Sigmoid colon (tissue), 4 donors: Measurements from ENCODE around the gene FLT1.

ENCODE experiments used
- EP300 ChIP-seq, 4 donors: sonication (generic); formaldehyde crosslinking; IDR thresholded peaks; one replicate each; pipeline ENCODE4 v1.6.1; 2017; ENCODE audit warnings: antibody characterized with exemption in 4 of 4
- POLR2A ChIP-seq, 2 donors: fragments of 450-650 bp; IDR thresholded peaks; one replicate each; pipeline ENCODE4 v1.6.1; 2016; ENCODE audit warnings: antibody characterized with exemption in 2 of 2, mild to moderate bottlenecking in 2 of 2, moderate library complexity in 2 of 2
- TF ChIP-seq, protein P1 (sequence below), 4 experiments: fragments of 450-650 bp in 3 of 4; fragments of 200-600 bp in 1 of 4; IDR thresholded peaks; one replicate each; pipeline ENCODE4 v1.5.1; 2016 to 2019; ENCODE audit warnings: antibody characterized with exemption in 4 of 4, mild to moderate bottlenecking in 3 of 4, moderate library complexity in 2 of 4

DNA sequence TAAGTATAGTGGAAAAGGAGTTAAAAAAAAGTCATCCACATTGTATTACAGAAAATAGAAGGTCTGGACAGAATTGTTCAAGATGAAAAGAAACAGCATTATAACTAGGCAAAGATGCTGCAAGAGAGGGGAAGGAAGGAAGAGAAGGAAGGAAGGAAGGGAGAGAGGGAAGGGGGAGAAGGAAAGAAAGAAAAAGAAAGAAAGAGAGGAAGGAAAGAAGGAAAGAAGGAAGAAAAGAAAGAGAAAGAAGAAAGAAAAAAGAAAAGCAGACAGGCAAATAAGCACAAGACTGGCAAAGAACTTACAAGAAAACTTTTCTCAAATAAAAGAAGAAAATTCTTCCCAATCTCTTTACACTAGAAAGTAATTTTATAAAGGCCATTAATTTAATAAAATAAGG lies 15.1 kb upstream of the FLT1 start:
- TF ChIP-seq, protein P1, sequence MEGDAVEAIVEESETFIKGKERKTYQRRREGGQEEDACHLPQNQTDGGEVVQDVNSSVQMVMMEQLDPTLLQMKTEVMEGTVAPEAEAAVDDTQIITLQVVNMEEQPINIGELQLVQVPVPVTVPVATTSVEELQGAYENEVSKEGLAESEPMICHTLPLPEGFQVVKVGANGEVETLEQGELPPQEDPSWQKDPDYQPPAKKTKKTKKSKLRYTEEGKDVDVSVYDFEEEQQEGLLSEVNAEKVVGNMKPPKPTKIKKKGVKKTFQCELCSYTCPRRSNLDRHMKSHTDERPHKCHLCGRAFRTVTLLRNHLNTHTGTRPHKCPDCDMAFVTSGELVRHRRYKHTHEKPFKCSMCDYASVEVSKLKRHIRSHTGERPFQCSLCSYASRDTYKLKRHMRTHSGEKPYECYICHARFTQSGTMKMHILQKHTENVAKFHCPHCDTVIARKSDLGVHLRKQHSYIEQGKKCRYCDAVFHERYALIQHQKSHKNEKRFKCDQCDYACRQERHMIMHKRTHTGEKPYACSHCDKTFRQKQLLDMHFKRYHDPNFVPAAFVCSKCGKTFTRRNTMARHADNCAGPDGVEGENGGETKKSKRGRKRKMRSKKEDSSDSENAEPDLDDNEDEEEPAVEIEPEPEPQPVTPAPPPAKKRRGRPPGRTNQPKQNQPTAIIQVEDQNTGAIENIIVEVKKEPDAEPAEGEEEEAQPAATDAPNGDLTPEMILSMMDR (IDR thresholded peaks at IDR 0.05) = no peak
- no peak for TF ChIP-seq EP300 (IDR thresholded peaks at IDR 0.05)
- no peak for TF ChIP-seq POLR2A (IDR thresholded peaks at IDR 0.05)
